HepG2 (cell line): ENCODE measurements around the gene TMEM253. TPM values are rescaled to one million over a fixed set of nuclear protein-coding genes. Genes with fewer than 3 reads are reported as not detected.

Experiments
- ATF5 ChIP-seq: sonication (generic); formaldehyde crosslinking; IDR thresholded peaks from 2 replicates; pipeline ENCODE4 v1.4.0; 2020; ENCODE audit warnings: mild to moderate bottlenecking, low read depth, missing genetic modification reagents
- BRCA1 ChIP-seq: sonication (generic); formaldehyde crosslinking; IDR thresholded peaks from 2 replicates; pipeline ENCODE4 v1.4.0; 2020; ENCODE audit warnings: missing genetic modification reagents
- HOXA9 ChIP-seq: sonication (generic); formaldehyde crosslinking; IDR thresholded peaks from 2 replicates; pipeline ENCODE4 v1.8.1; 2022; ENCODE audit warnings: missing genetic modification reagents, mild to moderate bottlenecking, moderate library complexity, borderline replicate concordance
- KDM5A ChIP-seq: fragments of 200-600 bp; sonication (generic); IDR thresholded peaks from 2 replicates; pipeline ENCODE4 v1.7.0; 2018; ENCODE audit warnings: antibody characterized with exemption, mild to moderate bottlenecking, low read length, borderline replicate concordance
- MYC ChIP-seq: sonication (generic); formaldehyde crosslinking; IDR thresholded peaks from 2 replicates; pipeline ENCODE4 v1.9.0; 2021; ENCODE audit warnings: missing genetic modification reagents, borderline replicate concordance
- NCOA5 ChIP-seq: sonication (generic); formaldehyde crosslinking; IDR thresholded peaks from 2 replicates; pipeline ENCODE4 v1.4.0; 2020; ENCODE audit warnings: missing genetic modification reagents
- SPEN ChIP-seq: sonication (generic); formaldehyde crosslinking; IDR thresholded peaks from 2 replicates; pipeline ENCODE4 v1.5.1; 2020; ENCODE audit warnings: low read depth, mild to moderate bottlenecking, missing genetic modification reagents
- THAP7 ChIP-seq: sonication (generic); formaldehyde crosslinking; IDR thresholded peaks from 2 replicates; pipeline ENCODE4 v1.8.1; 2023; ENCODE audit warnings: mild to moderate bottlenecking, missing genetic modification reagents
- TOE1 ChIP-seq: sonication (generic); formaldehyde crosslinking; IDR thresholded peaks from 2 replicates; pipeline ENCODE4 v1.4.0; 2020; ENCODE audit warnings: mild to moderate bottlenecking, missing genetic modification reagents
- ZNF20 ChIP-seq: sonication (generic); formaldehyde crosslinking; IDR thresholded peaks from 2 replicates; pipeline ENCODE4 v1.4.0; 2020; ENCODE audit warnings: mild to moderate bottlenecking, moderate library complexity, missing genetic modification reagents
- ZNF296 ChIP-seq: sonication (generic); formaldehyde crosslinking; conservative IDR thresholded peaks from 2 replicates; pipeline ENCODE4 v1.5.0; 2020; ENCODE audit warnings: mild to moderate bottlenecking, missing genetic modification reagents
- ZNF431 ChIP-seq: sonication (generic); formaldehyde crosslinking; IDR thresholded peaks from 2 replicates; pipeline ENCODE4 v1.9.0; 2022; ENCODE audit warnings: missing genetic modification reagents, low read depth, mild to moderate bottlenecking, borderline replicate concordance
- ZNF510 ChIP-seq: sonication (generic); formaldehyde crosslinking; IDR thresholded peaks from 2 replicates; pipeline ENCODE4 v1.4.0; 2020; ENCODE audit warnings: low read depth, mild to moderate bottlenecking, missing genetic modification reagents
- ZNF556 ChIP-seq: sonication (generic); formaldehyde crosslinking; IDR thresholded peaks from 2 replicates; pipeline ENCODE4 v1.4.0; 2020; ENCODE audit warnings: mild to moderate bottlenecking, missing genetic modification reagents, borderline replicate concordance
- ZNF614 ChIP-seq: IDR thresholded peaks from 2 replicates; pipeline ENCODE4 v1.6.1; 2018; ENCODE audit warnings: missing biosample characterization, missing genetic modification reagents, inconsistent platforms, borderline replicate concordance
- polyA plus RNA-seq, 8 experiments: library from polyadenylated mRNA; depleted of rRNA in 3 of 8; stranded (reverse) in 7 of 8; unstranded in 1 of 8; fragments of >200 nt; fragmentation: Illumina TruSeq in 4 of 8; extraction: Trizol in 4 of 8; gene quantifications; 2 replicates each; pipeline versions ENCODE4 v1.2.1 to v1.2.3, GENCODE V29; 2011 to 2016; ENCODE audit warnings: low read depth in 4 of 8, missing spikeins in 1 of 8, mixed read lengths in 1 of 8; ENCODE audit not compliant: insufficient read depth in 1 of 8
- total RNA-seq, 5 experiments: library from RNA; depleted of rRNA; stranded (reverse); fragments of >200 nt; fragmentation: Illumina TruSeq; extraction: Trizol; gene quantifications; 2 replicates each; pipeline ENCODE4 v1.2.3, GENCODE V29; 2016; ENCODE audit warnings: low read depth in 1 of 5
- TF ChIP-seq, protein P1 (sequence below): fragments of 450-650 bp; IDR thresholded peaks from 2 replicates; pipeline ENCODE4 v1.6.1; 2017
- TF ChIP-seq, protein P2 (sequence below): sonication (generic); formaldehyde crosslinking; IDR thresholded peaks from 2 replicates; pipeline ENCODE4 v1.8.0; 2022; ENCODE audit warnings: mild to moderate bottlenecking, missing genetic modification reagents
- TF ChIP-seq, protein P3 (sequence below): sonication (generic); formaldehyde crosslinking; IDR thresholded peaks from 2 replicates; pipeline ENCODE4 v1.5.1; 2020; ENCODE audit warnings: mild to moderate bottlenecking, missing genetic modification reagents, moderate library complexity
- TF ChIP-seq, protein P4 (sequence below): sonication (generic); IDR thresholded peaks from 2 replicates; pipeline ENCODE4 v1.6.1; 2016; ENCODE audit warnings: low read depth, borderline replicate concordance

TMEM253 gene
- total and polyA plus RNA-seq, 2 of the 13 experiments (the other 11 are each of a cell fraction or from before 2014, with no cell fraction given) = 0.29 to 0.45 TPM

DNA sequence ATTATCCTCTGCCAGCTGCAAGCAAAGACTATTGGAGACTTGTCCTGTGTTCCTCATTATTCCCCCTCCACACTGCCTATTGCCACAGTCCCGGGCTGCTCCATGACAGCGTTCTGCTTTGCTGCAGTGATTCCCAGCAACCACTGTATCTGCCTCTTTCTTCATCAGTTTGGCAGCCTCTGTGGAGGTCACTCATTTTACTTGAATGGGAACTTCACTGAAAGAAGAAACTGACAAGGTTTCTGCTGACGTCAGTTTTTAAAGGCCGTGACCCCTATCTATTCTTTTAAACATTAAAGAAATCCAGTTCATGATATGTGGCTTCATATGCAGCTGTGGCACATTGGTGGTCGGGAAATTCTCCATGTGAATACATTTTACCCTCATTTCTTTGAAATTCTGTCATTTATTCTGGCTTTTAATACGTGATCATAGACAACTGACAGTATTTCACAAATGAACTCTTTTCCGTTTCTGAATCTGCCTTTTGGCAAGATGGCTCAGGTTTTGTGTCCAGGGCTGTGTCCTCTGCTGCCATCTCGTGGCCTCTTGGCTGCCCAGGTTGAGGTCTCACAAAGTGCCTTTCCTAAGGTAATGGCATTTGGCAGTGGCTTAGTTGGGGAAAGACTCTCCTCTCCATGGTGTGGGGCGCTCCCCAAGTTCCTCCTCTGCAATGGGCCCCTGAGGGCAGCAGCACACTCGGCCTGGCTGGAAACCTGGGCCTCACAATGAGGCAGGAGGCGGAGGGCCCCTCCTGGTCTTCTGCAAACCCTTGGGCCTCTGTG lies 5.8 kb downstream of the TMEM253 start (continued):
- TF ChIP-seq ZNF556 (peak; percentile 74; the same call in 1 of the 2 replicates), ATF5 (CRISPR knock-in tag) (no peak), ZNF510 (no peak), MYC (CRISPR knock-in tag) (peak; percentile 38; the same call in 1 of the 2 replicates), ZNF20 (CRISPR knock-in tag) (no peak), ZNF614 (peak; percentile 96), SPEN (CRISPR knock-in tag) (peak; percentile 47; the same call in 1 of the 2 replicates), HOXA9 (CRISPR knock-in tag) (no peak), THAP7 (no peak), KDM5A (0 out of 2 replicates have a peak, but pooled peaks have one; percentile 23), NCOA5 (CRISPR knock-in tag) (no peak), ZNF431 (no peak), TOE1 (CRISPR knock-in tag) (0 out of 2 replicates have a peak, but pooled peaks have one; percentile 82), BRCA1 (no peak), ZNF296 (CRISPR knock-in tag) (no peak)
- TF ChIP-seq, protein P1, sequence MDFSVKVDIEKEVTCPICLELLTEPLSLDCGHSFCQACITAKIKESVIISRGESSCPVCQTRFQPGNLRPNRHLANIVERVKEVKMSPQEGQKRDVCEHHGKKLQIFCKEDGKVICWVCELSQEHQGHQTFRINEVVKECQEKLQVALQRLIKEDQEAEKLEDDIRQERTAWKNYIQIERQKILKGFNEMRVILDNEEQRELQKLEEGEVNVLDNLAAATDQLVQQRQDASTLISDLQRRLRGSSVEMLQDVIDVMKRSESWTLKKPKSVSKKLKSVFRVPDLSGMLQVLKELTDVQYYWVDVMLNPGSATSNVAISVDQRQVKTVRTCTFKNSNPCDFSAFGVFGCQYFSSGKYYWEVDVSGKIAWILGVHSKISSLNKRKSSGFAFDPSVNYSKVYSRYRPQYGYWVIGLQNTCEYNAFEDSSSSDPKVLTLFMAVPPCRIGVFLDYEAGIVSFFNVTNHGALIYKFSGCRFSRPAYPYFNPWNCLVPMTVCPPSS = no peak
- TF ChIP-seq, protein P2, sequence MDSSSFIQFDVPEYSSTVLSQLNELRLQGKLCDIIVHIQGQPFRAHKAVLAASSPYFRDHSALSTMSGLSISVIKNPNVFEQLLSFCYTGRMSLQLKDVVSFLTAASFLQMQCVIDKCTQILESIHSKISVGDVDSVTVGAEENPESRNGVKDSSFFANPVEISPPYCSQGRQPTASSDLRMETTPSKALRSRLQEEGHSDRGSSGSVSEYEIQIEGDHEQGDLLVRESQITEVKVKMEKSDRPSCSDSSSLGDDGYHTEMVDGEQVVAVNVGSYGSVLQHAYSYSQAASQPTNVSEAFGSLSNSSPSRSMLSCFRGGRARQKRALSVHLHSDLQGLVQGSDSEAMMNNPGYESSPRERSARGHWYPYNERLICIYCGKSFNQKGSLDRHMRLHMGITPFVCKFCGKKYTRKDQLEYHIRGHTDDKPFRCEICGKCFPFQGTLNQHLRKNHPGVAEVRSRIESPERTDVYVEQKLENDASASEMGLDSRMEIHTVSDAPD (CRISPR knock-in tag) = no peak
- TF ChIP-seq, protein P3, sequence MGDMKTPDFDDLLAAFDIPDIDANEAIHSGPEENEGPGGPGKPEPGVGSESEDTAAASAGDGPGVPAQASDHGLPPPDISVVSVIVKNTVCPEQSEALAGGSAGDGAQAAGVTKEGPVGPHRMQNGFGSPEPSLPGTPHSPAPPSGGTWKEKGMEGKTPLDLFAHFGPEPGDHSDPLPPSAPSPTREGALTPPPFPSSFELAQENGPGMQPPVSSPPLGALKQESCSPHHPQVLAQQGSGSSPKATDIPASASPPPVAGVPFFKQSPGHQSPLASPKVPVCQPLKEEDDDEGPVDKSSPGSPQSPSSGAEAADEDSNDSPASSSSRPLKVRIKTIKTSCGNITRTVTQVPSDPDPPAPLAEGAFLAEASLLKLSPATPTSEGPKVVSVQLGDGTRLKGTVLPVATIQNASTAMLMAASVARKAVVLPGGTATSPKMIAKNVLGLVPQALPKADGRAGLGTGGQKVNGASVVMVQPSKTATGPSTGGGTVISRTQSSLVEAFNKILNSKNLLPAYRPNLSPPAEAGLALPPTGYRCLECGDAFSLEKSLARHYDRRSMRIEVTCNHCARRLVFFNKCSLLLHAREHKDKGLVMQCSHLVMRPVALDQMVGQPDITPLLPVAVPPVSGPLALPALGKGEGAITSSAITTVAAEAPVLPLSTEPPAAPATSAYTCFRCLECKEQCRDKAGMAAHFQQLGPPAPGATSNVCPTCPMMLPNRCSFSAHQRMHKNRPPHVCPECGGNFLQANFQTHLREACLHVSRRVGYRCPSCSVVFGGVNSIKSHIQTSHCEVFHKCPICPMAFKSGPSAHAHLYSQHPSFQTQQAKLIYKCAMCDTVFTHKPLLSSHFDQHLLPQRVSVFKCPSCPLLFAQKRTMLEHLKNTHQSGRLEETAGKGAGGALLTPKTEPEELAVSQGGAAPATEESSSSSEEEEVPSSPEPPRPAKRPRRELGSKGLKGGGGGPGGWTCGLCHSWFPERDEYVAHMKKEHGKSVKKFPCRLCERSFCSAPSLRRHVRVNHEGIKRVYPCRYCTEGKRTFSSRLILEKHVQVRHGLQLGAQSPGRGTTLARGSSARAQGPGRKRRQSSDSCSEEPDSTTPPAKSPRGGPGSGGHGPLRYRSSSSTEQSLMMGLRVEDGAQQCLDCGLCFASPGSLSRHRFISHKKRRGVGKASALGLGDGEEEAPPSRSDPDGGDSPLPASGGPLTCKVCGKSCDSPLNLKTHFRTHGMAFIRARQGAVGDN (CRISPR knock-in tag) = peak; percentile 77
- TF ChIP-seq, protein P4, sequence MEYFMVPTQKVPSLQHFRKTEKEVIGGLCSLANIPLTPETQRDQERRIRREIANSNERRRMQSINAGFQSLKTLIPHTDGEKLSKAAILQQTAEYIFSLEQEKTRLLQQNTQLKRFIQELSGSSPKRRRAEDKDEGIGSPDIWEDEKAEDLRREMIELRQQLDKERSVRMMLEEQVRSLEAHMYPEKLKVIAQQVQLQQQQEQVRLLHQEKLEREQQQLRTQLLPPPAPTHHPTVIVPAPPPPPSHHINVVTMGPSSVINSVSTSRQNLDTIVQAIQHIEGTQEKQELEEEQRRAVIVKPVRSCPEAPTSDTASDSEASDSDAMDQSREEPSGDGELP = peak; percentile 31; the same call in 1 of the 2 replicates
